NCI-H345 treated with DMSO at 0.1 percent for 48 hours (cell line): ENCODE measurements around the gene MAGI1.

ENCODE experiments used
- DNase-seq: peaks from one replicate; lab custom pipeline; 2025; ENCODE audit not compliant: unreplicated experiment; lab: John Stamatoyannopoulos, UW

Gene MAGI1

GRCh38 chr3:66015841-66016240 lies 22.9 kb downstream of the MAGI1 start:
- DNase-seq: no peak

- no peak for DNase-seq
These were observed 24.1 kb downstream of the MAGI1 start for GRCh38 chr3:66014651-66015050.

GRCh38 chr3:66014056-66014455 lies 24.7 kb downstream of the MAGI1 start:
- DNase-seq: no peak

GRCh38 chr3:66012711-66013110 lies 26.0 kb downstream of the MAGI1 start:
- no peak for DNase-seq

GRCh38 chr3:66010739-66011655 lies 27.7 kb downstream of the MAGI1 start:
- DNase-seq: no peak

- no peak for DNase-seq
These were observed 28.4 kb downstream of the MAGI1 start for GRCh38 chr3:66010348-66010738.

- DNase-seq: no peak
These were observed 34.5 kb downstream of the MAGI1 start for GRCh38 chr3:66004244-66004643.

- no peak for DNase-seq
These were observed 37.1 kb downstream of the MAGI1 start for GRCh38 chr3:66001626-66002025.

GRCh38 chr3:66000506-66000905 lies 38.2 kb downstream of the MAGI1 start:
- DNase-seq: no peak

GRCh38 chr3:65999606-66000005 lies 39.1 kb downstream of the MAGI1 start:
- no peak for DNase-seq

GRCh38 chr3:65996589-65996988 lies 42.1 kb downstream of the MAGI1 start:
- no peak for DNase-seq

- no peak for DNase-seq
These were observed 43.2 kb downstream of the MAGI1 start for GRCh38 chr3:65995515-65995914.

- DNase-seq: no peak
These were observed 43.7 kb downstream of the MAGI1 start for GRCh38 chr3:65995030-65995429.

- no peak for DNase-seq
These were observed 45.4 kb downstream of the MAGI1 start for GRCh38 chr3:65993134-65993900.

GRCh38 chr3:65992106-65992505 lies 46.6 kb downstream of the MAGI1 start:
- no peak for DNase-seq

- DNase-seq: no peak
These were observed 50.1 kb downstream of the MAGI1 start for GRCh38 chr3:65988411-65989180.

GRCh38 chr3:65986285-65986684 lies 52.4 kb downstream of the MAGI1 start:
- no peak for DNase-seq

- no peak for DNase-seq
These were observed 53.7 kb downstream of the MAGI1 start for GRCh38 chr3:65984975-65985374.

GRCh38 chr3:65983100-65983499 lies 55.6 kb downstream of the MAGI1 start:
- DNase-seq: no peak

GRCh38 chr3:65979731-65980130 lies 59.0 kb downstream of the MAGI1 start:
- DNase-seq: no peak

GRCh38 chr3:65979162-65979561 lies 59.6 kb downstream of the MAGI1 start:
- no peak for DNase-seq
